ENCODE results near the gene MDM2.

The MDM2 gene

DNA sequence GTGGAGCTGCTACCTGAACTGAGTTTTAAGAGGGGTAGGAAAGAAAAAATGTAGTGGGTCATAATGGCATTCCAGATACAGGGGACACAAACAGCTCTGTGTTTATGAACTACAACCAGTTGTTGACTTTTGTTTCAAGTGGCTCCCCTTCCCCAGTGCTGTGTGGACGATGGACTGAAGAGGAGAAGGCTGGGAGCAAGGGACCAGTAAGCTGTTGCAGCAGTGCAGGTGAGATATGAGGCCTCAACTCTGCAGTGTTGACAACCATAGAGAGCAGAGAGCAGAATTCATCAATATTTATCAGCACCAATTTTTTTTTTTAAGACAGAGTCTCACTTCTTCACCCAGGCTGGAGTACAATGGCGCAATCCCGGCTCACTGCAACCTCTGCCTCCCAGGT, 46.6 kb downstream of the MDM2 start:
- DNase-seq, result no peak

DNA sequence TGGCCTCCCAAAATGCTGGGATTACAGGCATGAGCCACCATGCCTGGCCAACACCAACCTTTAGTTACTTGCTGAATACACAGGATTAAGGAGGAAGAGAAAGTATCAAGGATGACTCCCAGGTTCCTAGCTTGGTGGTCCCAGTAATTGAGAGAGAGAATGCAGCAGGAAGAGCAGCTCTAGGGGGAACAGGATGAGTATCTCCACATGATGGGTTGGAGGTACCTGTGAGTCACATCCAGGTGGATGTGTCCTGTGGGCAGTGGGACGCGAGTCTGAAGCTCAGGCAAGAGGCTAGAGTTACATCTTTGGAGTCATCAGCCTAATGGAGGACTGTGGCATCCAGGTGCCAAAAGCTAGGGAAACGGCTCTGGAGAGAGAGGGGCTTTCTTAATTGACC, 47.1 kb downstream of the MDM2 start:
- no peak for DNase-seq

DNA sequence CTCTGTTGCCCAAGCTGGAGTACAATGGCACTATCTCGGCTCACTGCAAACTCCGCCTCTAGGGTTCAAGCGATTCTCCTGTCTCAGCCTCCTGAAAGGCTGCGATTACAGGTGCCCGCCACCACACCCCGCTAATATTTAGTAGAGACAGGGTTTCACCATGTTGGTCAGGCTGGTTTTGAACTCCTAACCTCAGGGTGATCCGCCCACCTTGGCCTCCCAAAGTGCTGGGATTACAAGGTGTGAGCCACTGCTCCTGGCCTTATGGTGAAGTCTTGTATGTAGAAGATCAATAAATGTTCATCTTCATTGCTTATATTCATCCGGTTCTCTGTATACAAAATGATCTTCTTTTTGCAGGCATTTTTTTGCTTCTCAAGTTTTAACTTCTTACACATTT, 47.8 kb downstream of the MDM2 start:
- no peak for DNase-seq

DNA sequence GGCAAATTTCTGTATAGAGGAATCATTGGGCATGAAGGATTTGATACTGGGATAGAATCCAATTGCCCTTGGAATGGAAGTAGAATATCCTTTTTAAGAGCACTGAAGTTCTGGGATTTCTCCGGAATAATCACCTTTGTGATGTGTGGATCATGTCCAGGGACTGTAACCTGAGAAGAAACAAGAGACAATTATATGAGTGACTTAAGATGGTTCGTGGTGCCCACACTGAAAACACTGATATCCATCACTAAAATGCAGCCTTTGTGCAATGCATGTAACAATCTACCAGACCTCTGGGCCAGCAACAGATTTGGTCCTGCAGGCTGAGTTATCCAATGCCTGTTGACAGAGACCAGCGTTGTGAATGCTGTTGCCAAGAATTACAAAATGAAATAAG, 48.5 kb downstream of the MDM2 start:
- DNase-seq, result no peak

DNA sequence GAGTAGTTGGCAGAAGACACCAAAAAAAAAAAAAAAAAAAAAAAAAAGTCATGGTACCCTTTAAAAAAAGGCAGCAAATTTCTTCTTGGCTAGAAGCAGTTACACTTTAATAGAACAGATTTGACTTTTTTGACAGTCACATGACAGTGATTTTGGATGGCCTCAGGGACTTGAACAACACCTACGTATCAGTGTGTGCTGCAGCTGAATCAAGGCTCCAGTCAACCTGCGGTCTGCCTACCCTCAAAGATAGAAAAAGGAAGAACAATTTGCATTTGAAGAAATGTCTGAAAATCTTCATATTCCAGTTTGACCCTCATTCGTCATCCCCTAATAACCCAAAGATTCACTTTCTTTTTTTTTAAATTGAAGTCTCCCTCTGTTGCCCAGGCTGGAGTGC, 53.9 kb downstream of the MDM2 start:
- DNase-seq, result no peak

DNA sequence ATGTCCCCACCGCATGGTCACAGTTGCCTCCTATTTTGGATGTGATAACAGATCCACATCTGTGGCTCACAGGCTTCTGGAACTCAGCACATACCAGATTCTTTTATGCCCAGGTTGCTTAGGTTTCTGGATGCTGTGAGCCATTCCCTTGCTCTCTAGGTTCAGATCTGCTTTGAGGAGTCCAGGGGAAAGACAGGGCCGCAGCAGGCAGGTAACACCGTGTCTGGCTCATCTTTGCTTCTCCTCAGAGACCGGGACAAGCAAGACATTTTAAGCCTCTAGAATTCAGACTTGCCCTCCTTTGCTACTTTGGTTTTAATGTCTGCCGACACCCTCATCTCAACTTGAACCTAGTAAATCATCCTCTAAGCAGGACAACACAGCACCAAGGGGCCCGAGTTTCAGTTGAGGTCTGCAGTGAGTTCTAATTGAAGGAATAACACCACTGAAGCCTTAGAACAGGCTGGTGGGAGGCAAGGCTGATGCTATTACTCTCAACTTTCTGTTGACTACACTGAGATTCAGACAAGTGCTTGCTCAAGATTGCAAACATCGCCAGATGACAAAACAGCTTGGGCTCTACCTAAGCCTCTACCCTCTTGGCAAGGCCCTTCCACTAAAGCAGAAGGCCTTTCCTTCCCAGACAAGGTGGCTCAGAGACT, 55.3 kb downstream of the MDM2 start:
- no peak for DNase-seq

DNA sequence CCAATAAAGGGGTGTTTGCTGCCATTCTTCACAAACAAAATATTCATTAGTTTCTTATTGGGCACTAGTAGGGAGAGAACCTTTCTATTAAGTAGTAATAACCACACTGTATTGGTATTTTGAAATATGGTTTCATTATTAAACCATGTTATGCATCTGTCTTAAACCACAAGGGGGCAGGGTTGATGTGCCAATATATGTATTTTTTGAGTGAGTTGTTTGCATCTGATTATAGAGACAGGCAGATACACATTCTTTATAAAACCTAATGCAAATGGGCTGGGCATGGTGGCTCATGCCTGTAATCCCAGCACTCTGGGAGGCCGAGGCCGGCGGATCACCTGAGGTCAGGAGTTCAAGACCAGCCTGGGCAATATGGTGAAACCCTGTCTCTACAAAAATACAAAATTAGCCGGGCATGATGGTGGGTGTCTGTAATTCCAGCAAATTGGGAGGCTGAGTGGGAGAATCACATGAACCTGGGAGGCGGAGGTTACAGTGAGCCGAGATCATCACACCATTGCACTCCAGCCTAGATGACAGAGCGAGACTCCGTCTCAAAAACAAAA, 56.0 kb downstream of the MDM2 start:
- DNase-seq, result peak; percentile 49

DNA sequence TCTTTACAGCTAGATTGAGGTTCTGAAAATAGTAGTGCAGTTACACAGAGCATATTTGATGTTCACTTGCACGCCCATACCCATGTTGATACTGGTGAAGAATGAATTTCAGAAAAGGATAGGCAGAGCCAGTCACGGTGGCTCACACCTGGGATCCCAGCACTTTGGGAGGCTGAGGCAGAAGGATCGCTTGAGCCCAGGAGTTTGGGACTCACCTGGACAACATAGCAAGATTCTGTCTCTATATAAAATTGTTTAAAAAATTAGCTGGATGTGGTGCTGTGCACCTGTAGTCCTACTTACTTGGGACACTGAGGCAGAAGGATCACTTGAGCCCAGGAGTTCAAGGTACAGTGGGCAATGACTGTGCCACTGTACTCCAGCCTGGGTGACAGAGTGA, 56.6 kb downstream of the MDM2 start:
- DNase-seq, result no peak

DNA sequence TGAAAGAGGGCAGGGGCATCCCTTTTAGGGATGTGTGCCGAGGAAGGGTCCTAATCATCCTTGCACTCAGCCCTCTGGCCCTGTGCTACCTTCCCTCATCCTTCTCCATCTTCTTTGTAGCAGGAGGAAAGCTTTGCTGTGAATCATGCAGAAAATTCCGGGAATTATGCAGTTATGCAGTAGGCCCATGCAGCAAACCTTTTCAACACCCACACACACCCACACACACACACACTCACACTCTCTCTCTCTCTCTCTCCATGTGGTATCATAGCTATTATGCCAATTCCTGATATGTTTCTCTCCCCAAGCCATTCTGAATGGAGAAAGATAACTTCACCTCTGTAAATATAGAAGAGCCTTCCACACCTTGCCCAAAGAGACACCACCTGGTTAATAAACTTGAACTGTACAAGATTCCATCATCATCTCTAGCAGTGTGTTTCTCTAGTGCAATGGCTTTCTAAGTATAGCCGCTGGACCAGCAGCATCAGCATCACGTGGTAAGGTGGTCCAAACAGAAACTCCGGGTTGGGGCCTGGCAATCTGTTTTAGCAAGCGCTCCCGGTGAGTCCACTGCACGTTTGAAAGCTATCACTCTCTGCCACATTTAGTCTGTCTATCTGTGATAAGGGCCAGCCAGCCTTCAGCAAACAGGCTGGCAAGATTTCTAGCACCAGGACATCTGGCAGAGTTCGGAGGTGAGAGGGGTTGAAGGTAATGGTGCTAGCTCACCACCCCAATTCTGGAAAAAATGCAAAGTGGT, 57.6 kb downstream of the MDM2 start:
- no peak for DNase-seq

DNA sequence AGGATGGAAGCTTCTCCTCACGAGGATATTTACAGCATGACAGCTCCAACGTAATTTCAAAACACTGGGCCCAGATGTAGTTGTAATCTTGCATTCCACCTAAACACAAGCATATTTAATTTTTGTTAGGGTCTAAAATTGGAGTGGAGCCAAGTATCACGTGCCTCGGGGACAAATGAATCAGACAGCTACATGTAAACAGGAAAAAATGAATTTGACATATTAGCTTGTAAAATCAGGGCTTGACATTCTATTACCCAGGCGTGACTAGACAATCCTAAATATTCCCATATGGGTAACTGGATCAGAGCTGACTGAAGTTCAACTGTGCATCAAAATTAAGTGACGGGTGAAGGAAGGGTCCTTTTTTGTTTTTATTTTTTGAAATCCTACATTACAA, 59.0 kb downstream of the MDM2 start:
- DNase-seq, result no peak

DNA sequence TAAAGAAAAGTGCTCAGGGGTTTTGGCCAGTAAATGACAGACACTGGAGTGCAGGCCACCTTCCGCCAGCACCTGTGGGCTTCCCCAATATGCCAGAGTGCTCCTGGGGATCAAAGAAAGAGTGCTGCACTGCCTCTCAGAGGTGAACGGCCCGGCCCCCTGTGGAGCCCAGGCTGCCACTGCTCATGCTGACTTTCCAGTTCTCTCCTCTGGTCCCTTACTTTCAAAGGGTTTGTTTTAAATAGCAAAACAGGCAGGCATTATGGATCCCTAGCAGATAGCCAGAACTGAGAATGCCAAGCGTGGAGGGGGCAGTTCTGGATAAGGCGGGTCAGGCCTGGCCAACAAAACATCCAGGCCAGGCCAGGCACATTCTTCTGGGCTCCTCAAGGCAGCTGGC, 59.6 kb downstream of the MDM2 start:
- no peak for DNase-seq

DNA sequence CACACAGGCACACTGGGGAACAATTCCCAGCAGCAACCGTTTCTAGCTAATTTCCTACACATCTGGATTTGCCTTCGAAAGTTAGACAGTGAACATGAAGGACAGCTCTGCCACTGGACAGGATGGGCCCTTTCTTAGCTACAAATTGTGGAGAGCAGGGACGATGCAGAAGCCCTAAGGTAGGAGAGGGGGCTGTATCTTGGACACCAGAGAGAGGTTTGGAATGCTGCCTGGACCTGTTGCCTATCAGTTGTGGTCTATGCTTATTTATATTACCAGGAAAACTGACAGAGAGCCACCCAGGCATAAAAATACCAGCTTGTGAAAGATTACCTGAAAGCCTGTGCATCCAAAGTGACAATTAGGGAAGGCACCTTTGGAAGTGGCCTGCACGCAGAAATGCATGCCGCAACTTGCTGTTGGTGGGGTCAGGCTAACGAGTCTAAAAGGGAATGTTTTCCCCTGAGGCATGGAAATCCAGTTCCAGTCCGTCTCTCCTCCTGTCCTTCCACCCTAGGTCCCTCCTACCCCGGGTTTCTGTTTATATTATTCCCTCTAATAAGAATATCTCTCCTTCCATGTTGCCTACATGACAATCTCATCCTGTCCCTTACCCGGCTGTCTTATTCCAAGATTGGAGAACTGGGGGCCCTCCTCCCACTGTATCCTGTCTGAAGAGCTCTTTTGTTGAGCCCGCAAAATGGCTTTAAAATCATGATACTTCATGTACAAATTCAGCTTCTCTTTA, 60.2 kb downstream of the MDM2 start:
- DNase-seq, result no peak

DNA sequence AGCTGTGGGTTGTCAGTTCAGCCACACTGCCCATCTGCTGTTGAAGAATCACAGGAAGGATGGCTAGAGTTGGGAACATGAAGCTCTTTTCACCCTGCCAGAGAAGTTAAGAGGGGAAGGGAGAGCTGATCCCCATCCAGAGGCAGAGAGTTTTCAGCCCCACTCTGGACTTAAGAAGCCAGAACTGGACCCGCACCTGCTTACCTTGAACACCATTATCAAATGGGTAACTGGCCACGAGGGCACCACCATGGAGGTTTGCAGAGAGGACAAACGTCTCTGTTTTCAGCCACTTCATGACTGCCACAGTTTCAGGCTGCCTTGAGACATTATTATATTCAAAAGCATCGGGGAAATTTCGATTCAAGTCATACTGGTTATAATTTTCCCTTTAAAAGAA, 62.0 kb downstream of the MDM2 start:
- DNase-seq, result no peak

DNA sequence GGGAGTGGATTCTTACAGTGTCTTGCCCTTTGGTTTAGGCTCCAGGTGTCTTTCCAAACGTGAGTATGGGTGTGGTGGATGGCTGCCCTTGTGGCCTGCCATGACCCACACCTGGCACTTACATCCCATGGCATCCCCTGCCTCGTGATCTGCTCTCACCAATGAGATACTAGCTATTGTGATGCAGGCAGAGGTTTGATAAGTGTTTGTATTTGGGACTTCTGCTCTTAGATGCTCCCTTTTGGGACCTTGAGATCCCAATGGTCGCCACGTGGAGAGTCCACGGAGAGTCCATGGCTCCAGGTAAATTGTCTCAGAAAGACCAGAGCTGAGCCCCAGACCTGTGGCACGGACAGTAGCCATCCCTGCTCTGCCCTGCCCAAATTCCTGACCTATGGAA, 62.5 kb downstream of the MDM2 start:
- DNase-seq, result no peak

DNA sequence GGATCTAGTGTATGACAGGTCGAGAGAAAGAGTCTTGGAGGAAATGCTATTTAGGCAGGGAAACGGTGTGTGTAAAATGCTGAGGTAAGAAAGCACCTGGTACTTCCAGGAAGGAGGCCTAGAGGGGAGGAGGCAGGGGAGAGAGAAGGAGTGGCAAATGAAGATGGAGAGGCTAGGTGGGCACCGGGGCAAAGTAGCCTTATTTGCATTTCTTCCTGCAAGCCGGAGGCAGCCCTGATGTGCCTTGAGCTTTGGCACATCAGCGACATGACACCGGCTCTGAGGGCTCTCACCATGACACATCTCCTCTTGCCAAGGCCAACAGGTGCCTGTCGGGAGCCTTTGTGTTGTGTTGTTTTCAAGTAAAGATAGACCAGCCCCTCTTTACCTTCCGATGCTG, 63.4 kb downstream of the MDM2 start:
- DNase-seq, result no peak

DNA sequence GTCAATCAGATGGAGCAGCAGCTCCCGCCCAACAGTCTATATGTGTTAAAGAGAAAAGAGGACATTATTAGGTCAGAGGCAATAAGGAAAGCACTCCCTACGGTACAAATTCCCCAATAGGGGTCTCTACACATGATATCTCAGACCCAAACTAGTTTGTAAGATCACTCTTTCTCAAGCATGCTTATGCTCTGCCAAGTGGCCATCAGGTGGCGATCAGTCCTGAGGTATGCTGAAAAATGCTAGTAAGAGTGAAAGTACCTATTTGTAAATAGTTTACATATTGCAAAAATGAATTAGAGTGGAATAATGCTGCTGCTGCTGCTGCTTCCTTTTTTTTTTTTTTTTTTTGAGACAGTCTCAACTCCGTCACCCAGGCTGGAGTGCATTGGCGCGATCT, 63.9 kb downstream of the MDM2 start:
- no peak for DNase-seq

DNA sequence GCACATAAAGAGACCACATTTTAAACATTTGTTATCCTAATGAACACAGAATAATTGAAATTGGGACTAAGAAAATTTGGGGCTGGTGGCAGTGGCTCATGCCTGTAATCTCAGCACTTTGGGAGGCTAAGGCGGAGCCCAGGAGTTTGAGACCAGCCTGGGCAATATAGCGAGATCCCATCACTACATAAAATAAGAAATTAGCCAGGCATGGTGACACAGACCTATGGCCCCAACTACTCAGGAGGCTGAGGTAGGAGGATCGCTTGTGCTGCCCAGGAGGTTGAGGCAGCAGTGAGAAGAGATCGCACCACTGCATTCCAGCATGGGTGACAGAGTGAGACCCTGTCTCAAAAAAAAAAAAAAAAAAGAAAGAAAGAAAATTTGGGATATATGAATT, 65.3 kb downstream of the MDM2 start:
- no peak for DNase-seq

DNA sequence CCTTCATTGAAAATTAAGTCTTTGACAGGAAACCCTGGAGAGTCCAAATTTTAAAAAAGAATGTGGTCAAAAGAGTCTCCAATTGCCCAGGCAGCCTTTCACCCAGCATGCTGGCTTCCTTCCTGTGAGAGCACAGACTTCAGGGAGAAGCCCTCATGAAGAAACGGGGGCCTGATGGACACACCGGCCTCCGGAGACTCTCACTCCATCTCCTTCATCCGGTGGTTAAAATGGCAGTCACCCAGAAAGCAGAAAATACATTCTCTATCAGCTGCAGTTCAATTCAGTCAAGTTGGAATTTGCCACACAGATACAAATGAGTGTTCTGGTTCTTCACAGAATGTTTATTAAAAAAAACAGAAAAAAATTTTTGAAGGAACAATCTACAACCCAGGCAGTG, 68.5 kb downstream of the MDM2 start:
- no peak for DNase-seq

DNA sequence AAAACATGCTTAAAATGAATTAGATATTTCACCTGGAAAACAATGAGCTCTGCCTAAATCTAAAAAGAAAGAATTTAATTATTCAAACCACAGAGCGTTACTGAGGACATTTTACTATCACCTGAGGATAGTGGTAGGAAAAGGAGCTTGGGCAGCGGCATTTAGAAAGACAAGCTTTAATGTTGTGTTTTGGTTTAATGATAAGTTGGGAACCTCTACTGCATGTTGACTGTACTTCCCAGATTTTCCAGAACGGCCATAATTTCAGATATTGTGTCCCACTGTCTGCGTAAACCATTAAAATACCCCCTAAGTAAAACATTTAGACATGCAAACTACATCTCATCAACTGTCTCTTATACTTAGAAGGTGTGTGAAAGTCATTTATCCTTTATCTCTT, 69.6 kb downstream of the MDM2 start:
- no peak for DNase-seq

DNA sequence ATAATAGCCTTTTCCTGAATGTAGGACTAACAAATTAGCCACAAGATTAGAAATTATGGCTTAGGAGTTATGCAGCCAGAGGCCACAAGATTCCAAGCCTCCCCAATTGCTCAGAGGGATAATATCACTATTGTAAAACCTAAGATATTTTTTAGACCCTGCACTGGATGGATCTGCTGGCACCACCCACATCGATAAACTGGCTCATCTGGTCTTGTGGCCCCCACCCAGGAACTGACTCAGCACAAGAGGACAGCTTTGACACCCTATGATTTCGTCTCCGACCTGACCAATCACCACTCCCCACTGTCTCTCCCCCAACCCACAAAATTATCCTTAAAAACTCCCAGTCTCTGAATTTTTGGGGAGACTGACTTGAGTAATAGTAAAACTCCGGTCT, 70.3 kb downstream of the MDM2 start:
- DNase-seq, result no peak

DNA sequence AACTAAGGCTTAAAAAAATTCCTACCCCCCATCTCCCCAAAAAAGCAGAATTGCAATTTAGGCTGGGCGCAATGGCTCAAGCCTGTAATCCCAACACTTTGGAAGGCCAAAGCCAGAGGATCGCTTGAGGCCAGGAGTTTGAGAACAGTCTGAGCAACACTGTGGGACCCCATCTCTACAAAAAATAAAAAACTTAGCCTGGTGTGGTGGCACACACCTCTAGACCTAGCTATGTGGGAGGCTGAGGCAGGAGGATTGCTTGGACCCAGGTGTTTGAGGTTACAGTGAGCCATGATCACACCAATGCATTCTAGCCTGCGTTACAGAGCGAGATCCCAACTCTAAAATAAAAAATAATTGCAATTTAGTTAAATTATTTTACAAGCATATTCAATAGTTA, 70.9 kb downstream of the MDM2 start:
- no peak for DNase-seq

DNA sequence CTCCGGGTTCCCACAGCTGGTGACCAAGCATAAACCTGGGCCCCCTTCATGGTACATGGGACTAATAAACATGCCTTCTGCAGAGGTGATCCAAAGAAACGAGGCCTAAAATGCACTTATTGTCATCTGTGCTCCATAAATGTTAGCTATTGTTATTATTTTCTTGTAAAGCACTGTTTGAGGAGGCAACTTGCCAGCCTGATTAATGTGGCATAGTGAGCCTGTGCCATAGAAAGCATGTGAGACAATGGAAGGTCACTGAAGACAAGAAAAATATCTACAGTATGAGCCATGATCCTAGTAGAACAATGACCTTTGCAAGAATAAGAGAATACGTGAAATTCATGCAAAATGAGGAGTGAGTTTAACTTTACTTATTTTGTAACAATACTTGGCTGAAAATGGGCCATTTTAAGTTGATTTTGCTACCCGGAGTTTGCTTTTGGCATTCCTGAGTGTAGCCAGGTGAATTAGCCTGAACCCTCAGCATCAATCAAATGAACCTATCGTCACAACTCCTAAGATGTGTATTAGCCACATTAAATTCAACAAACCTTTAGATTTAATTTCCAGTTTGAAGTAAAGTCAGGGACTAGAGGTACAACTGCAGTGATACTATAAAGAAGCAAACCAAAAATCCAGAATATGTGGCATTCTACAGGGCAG, 72.8 kb downstream of the MDM2 start:
- DNase-seq, result no peak

DNA sequence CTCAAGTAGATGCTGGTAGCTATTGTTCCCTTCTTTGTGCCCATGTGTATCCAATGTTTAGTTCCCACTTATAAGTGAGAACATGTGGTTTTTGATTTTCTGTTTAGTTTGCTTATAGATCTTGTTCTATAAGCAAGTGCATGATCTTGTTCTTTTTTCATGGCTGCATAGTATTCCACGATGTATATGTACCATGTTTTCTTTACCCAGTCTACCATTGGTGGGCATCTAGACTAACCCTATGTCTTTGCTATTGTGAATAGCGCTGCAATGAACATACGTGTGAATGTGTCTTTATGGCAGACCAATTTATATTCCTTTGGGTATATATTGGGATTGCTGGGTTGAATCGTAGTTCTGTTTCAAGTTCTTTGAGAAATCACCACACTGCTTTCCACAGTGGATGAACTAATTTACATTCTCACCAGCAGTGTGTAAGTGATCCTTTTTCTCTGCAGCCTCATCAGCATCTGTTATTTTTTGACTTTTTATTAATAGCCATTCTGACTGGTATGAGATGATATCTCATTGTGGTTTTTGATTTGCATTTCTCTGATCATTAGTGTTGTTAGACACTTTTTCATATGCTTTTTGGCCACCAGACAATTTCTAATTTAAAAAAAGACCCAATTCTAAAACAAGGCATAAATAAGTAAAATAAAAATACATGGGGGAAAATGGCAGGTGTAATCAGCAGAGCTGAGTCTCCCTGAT, 74.4 kb downstream of the MDM2 start:
- no peak for DNase-seq
